ENCODE measurements around the gene HMGXB3.

The HMGXB3 gene

GRCh38 chr5:150073086-150073625, 72.6 kb downstream of the HMGXB3 start:
- Histone ChIP-seq H3K4me2 (ENCODE audit: low read depth, low read length) (no peak overlapping the region), H3K9me3 (replicated peaks; ENCODE audit: insufficient read depth, low read length) (no peaks in the 10 kb centered on the region), H2AFZ (ENCODE audit: low read length) (no peak overlapping the region), H3F3A (ENCODE audit: insufficient read depth, low read length) (no peaks in the 10 kb centered on the region), H3K4me1 (ENCODE audit: low read length) (no peaks in the 10 kb centered on the region), H3K4me3 (ENCODE audit: low read length) (no peak overlapping the region), H3K9ac (ENCODE audit: low read length) (no peak overlapping the region), H4K20me1 (ENCODE audit: insufficient read depth, low read length) (no peaks in the 10 kb centered on the region), H3K9me2 (replicated peaks; ENCODE audit: insufficient read depth, low read length) (no peaks in the 10 kb centered on the region), H3K36me3 (replicated peaks; ENCODE audit: insufficient read depth, low read length) (no peaks in the 10 kb centered on the region), H3K79me2 (ENCODE audit: low read length) (no peaks in the 10 kb centered on the region), H3K27me3 (replicated peaks; ENCODE audit: insufficient read depth, low read length) (no peaks in the 10 kb centered on the region), H3K27ac (ENCODE audit: low read length) (no peak overlapping the region)
- no peak for DNase-seq
- no peak for TF ChIP-seq EZH2phosphoT487 (IDR thresholded peaks at IDR 0.05; ENCODE audit: low read length)
- TF ChIP-seq, protein P1, sequence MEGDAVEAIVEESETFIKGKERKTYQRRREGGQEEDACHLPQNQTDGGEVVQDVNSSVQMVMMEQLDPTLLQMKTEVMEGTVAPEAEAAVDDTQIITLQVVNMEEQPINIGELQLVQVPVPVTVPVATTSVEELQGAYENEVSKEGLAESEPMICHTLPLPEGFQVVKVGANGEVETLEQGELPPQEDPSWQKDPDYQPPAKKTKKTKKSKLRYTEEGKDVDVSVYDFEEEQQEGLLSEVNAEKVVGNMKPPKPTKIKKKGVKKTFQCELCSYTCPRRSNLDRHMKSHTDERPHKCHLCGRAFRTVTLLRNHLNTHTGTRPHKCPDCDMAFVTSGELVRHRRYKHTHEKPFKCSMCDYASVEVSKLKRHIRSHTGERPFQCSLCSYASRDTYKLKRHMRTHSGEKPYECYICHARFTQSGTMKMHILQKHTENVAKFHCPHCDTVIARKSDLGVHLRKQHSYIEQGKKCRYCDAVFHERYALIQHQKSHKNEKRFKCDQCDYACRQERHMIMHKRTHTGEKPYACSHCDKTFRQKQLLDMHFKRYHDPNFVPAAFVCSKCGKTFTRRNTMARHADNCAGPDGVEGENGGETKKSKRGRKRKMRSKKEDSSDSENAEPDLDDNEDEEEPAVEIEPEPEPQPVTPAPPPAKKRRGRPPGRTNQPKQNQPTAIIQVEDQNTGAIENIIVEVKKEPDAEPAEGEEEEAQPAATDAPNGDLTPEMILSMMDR (IDR thresholded peaks at IDR 0.05; ENCODE audit: low read length) = no peak
- TF ChIP-seq EZH2 (optimal IDR thresholded peaks at IDR 0.05; ENCODE audit: low read depth, low read length) = no peak

DNA sequence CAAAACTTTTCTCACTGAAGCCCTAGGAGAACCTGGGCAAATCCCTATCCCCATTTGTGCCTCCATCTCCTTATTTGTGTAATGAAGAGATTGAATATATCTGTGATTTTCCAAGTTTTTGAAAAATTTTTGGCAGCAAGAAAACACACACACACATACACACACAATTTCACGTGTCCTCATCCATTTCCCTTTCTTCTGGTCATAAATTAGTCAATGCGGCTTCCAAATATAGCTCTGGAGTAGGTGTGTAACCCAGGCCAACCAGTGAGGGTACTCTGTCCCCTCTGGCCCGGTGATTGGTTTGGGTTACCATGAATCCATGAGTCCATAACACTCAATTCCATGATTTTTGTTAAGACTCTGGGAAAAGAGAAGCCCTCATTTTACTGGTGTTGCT, 73.1 kb downstream of the HMGXB3 start:
- no peaks in the 10 kb centered on the region for H3K9me2 ChIP-seq (replicated peaks; ENCODE audit: insufficient read depth, low read length)
- no peak overlapping the region for H2AFZ ChIP-seq (ENCODE audit: low read length)
- H4K20me1 ChIP-seq (ENCODE audit: insufficient read depth, low read length) = no peaks in the 10 kb centered on the region
- no peaks in the 10 kb centered on the region for H3K4me1 ChIP-seq (ENCODE audit: low read length)
- no peaks in the 10 kb centered on the region for H3K79me2 ChIP-seq (ENCODE audit: low read length)
- DNase-seq = no peak
- no peak overlapping the region for H3K4me2 ChIP-seq (ENCODE audit: low read depth, low read length)
- H3K27me3 ChIP-seq (replicated peaks; ENCODE audit: insufficient read depth, low read length) = no peaks in the 10 kb centered on the region
- no peaks in the 10 kb centered on the region for H3K9me3 ChIP-seq (replicated peaks; ENCODE audit: insufficient read depth, low read length)
- no peak overlapping the region for H3K9ac ChIP-seq (ENCODE audit: low read length)
- no peak for TF ChIP-seq EZH2phosphoT487 (IDR thresholded peaks at IDR 0.05; ENCODE audit: low read length)
- TF ChIP-seq EZH2 (optimal IDR thresholded peaks at IDR 0.05; ENCODE audit: low read depth, low read length) = no peak
- TF ChIP-seq, protein P1 (IDR thresholded peaks at IDR 0.05; ENCODE audit: low read length) = no peak
- H3K4me3 ChIP-seq (ENCODE audit: low read length) = no peak overlapping the region
- H3K36me3 ChIP-seq (replicated peaks; ENCODE audit: insufficient read depth, low read length) = no peaks in the 10 kb centered on the region
- no peaks in the 10 kb centered on the region for H3F3A ChIP-seq (ENCODE audit: insufficient read depth, low read length)
- no peak overlapping the region for H3K27ac ChIP-seq (ENCODE audit: low read length)

DNA sequence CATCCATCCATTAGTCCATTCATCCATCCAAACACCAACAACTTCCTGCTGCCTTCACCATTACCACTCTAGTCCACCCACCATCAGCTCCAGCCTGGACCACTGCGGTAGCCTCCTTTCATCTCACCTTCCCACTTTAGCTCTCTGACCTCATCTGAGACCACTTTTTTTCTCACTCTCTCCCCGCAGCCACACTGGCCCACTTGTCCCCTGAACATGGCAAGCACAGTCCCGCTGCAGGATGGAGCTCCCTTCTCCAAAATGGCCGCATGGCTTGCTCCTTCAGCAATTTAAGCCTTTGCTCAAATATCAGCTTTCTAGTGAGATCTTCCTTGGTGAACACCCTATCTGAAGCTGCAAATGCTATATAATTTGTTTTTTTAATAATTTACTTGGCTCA, 74.7 kb downstream of the HMGXB3 start:
- TF ChIP-seq EZH2phosphoT487 (IDR thresholded peaks at IDR 0.05; ENCODE audit: low read length) = no peak
- TF ChIP-seq, protein P1 (IDR thresholded peaks at IDR 0.05; ENCODE audit: low read length) = no peak
- no peak for TF ChIP-seq EZH2 (optimal IDR thresholded peaks at IDR 0.05; ENCODE audit: low read depth, low read length)
- no peak for DNase-seq
- H4K20me1 ChIP-seq (ENCODE audit: insufficient read depth, low read length) = no peaks in the 10 kb centered on the region
- no peak overlapping the region for H3K4me3 ChIP-seq (ENCODE audit: low read length)
- H3K4me1 ChIP-seq (ENCODE audit: low read length) = no peaks in the 10 kb centered on the region
- H3K4me2 ChIP-seq (ENCODE audit: low read depth, low read length) = no peak overlapping the region
- H3K36me3 ChIP-seq (replicated peaks; ENCODE audit: insufficient read depth, low read length) = no peaks in the 10 kb centered on the region
- H3K27me3 ChIP-seq (replicated peaks; ENCODE audit: insufficient read depth, low read length) = no peaks in the 10 kb centered on the region
- H2AFZ ChIP-seq (ENCODE audit: low read length) = no peak overlapping the region
- no peak overlapping the region for H3K9ac ChIP-seq (ENCODE audit: low read length)
- no peak overlapping the region for H3K27ac ChIP-seq (ENCODE audit: low read length)
- H3K9me2 ChIP-seq (replicated peaks; ENCODE audit: insufficient read depth, low read length) = no peaks in the 10 kb centered on the region
- H3K79me2 ChIP-seq (ENCODE audit: low read length) = no peaks in the 10 kb centered on the region
- H3K9me3 ChIP-seq (replicated peaks; ENCODE audit: insufficient read depth, low read length) = no peaks in the 10 kb centered on the region
- no peaks in the 10 kb centered on the region for H3F3A ChIP-seq (ENCODE audit: insufficient read depth, low read length)

All from MM.1S (cell line).